DND-41 (cell line): Measurements from ENCODE around the gene NGLY1.

Experiments used
- CTCF ChIP-seq: IDR thresholded peaks from 2 replicates; pipeline ENCODE4 v1.5.1; 2012; ENCODE audit warnings: borderline replicate concordance, low read length, moderate library complexity, mild to moderate bottlenecking; ENCODE audit not compliant: poor library complexity, severe bottlenecking; ENCODE audit errors: extremely low read depth
- EZH2 ChIP-seq: IDR thresholded peaks from 3 replicates; pipeline ENCODE4 v1.6.1; 2012; ENCODE audit warnings: borderline replicate concordance, low read depth, mild to moderate bottlenecking, moderate library complexity, low read length, inconsistent platforms; ENCODE audit not compliant: severe bottlenecking

GRCh38 chr3:25820816-25821486 lies 37.7 kb upstream of the NGLY1 start:
- TF ChIP-seq CTCF (no peak), EZH2 (no peak)
